Hepatocyte (in vitro differentiated cells): Measurements from ENCODE around the gene IMMP2L. TPM values are rescaled to one million over a fixed set of nuclear protein-coding genes. Genes with fewer than 3 reads are reported as not detected.
A peak's percentile ranks its signal among the peaks of the same experiment; 100 is the strongest.

Experiments
- DNase-seq: peaks from one replicate; pipeline ENCODE4 v3.0.0-alpha.2; 2016; ENCODE audit warnings: low spot score
- H2AFZ ChIP-seq: fragments of 200-600 bp; sonication (generic); 2 replicates; pipeline ENCODE4 v1.6.0; 2016; ENCODE audit warnings: antibody characterized with exemption, mild to moderate bottlenecking
- H3K27ac ChIP-seq: fragments of 200-600 bp; sonication (generic); 2 replicates; pipeline ENCODE4 v1.5.1; 2016; ENCODE audit warnings: mild to moderate bottlenecking
- H3K27me3 ChIP-seq: fragments of 200-600 bp; sonication (generic); 2 replicates; pipeline ENCODE4 v1.6.1; 2016
- H3K36me3 ChIP-seq: fragments of 200-600 bp; sonication (generic); replicated peaks from 2 replicates; pipeline ENCODE4 v1.5.1; 2016; ENCODE audit warnings: low read depth; ENCODE audit not compliant: insufficient read depth
- H3K4me1 ChIP-seq: fragments of 200-600 bp; sonication (generic); 2 replicates; pipeline ENCODE4 v1.5.1; 2016; ENCODE audit warnings: mild to moderate bottlenecking, moderate library complexity; ENCODE audit not compliant: insufficient read depth
- H3K4me2 ChIP-seq: fragments of 200-600 bp; sonication (generic); 2 replicates; pipeline ENCODE4 v1.6.0; 2016
- H3K4me3 ChIP-seq: fragments of 200-600 bp; sonication (generic); 2 replicates; pipeline ENCODE4 v1.5.1; 2016; ENCODE audit warnings: mild to moderate bottlenecking
- H3K79me2 ChIP-seq: fragments of 200-600 bp; sonication (generic); 2 replicates; pipeline ENCODE4 v1.6.0; 2017; ENCODE audit warnings: mild to moderate bottlenecking
- H3K9me2 ChIP-seq: fragments of 200-600 bp; sonication (generic); replicated peaks from 2 replicates; pipeline ENCODE4 v1.6.0; 2017; ENCODE audit warnings: mild to moderate bottlenecking; ENCODE audit not compliant: insufficient read depth
- H3K9me3 ChIP-seq: fragments of 200-600 bp; sonication (generic); 2 replicates; pipeline ENCODE4 v1.5.1; 2016; ENCODE audit warnings: low read depth, mild to moderate bottlenecking
- H4K20me1 ChIP-seq: fragments of 200-600 bp; sonication (generic); 2 replicates; pipeline ENCODE4 v1.6.0; 2016; ENCODE audit warnings: mild to moderate bottlenecking; ENCODE audit not compliant: insufficient read depth, poor library complexity, severe bottlenecking
- CTCF ChIP-seq: fragments of 200-600 bp; sonication (generic); IDR thresholded peaks from 2 replicates; pipeline ENCODE4 v1.5.1; 2016; ENCODE audit warnings: antibody characterized with exemption, mild to moderate bottlenecking; ENCODE audit not compliant: poor library complexity
- EZH2 ChIP-seq: fragments of 200-600 bp; sonication (generic); IDR thresholded peaks from 2 replicates; pipeline ENCODE4 v1.6.1; 2016; ENCODE audit warnings: antibody characterized with exemption, mild to moderate bottlenecking, borderline replicate concordance
- EZH2phosphoT487 ChIP-seq: fragments of 200-600 bp; sonication (generic); IDR thresholded peaks from one replicate; pipeline ENCODE4 v1.6.1; 2018; ENCODE audit warnings: antibody characterized with exemption, mild to moderate bottlenecking, low read depth, moderate library complexity; ENCODE audit not compliant: unreplicated experiment, severe bottlenecking
- WGBS: methylation state at CpG from one replicate; pipeline ENCODE4 v1.1.6; 2016; ENCODE audit warnings: low lambda C conversion rate; ENCODE audit errors: missing lambda C conversion rate; 5-methylcytosine and 5-hydroxymethylcytosine counted together
- polyA plus RNA-seq: library from polyadenylated mRNA; unstranded; fragments of >200 nt; fragmentation: Nextera tagmentation; extraction: Ambion mirVana; gene quantifications from 2 replicates; pipeline ENCODE4 v1.2.1, GENCODE V29; 2016
- total RNA-seq: library from RNA; depleted of rRNA; stranded (reverse); fragments of >200 nt; gene quantifications from 2 replicates; pipeline ENCODE4 v1.2.3, GENCODE V29; 2014

IMMP2L gene
- total and polyA plus RNA-seq, 2 experiments from 2014 or later, result 13.3 to 17.6 TPM

- no peak overlapping the region for H3K27ac ChIP-seq
- no peak for TF ChIP-seq EZH2
- H3K4me1 ChIP-seq, result no peaks in the 10 kb centered on the region
- no peaks in the 10 kb centered on the region for H3K36me3 ChIP-seq
- H3K9me3 ChIP-seq, result no peaks in the 10 kb centered on the region
- no peak for DNase-seq
- no peak overlapping the region for H3K4me3 ChIP-seq
- no peaks in the 10 kb centered on the region for H3K9me2 ChIP-seq
- no peaks in the 10 kb centered on the region for H4K20me1 ChIP-seq
- no peaks in the 10 kb centered on the region for H3K27me3 ChIP-seq
- H2AFZ ChIP-seq, result no peak overlapping the region
- WGBS, result 96% methylated on average over 1 of the region's 1 CpG
- no peak overlapping the region for H3K4me2 ChIP-seq
- H3K79me2 ChIP-seq, result no peaks in the 10 kb centered on the region
These were observed 382.0 kb downstream of the IMMP2L start for GRCh38 chr7:111180338-111180737.

DNA sequence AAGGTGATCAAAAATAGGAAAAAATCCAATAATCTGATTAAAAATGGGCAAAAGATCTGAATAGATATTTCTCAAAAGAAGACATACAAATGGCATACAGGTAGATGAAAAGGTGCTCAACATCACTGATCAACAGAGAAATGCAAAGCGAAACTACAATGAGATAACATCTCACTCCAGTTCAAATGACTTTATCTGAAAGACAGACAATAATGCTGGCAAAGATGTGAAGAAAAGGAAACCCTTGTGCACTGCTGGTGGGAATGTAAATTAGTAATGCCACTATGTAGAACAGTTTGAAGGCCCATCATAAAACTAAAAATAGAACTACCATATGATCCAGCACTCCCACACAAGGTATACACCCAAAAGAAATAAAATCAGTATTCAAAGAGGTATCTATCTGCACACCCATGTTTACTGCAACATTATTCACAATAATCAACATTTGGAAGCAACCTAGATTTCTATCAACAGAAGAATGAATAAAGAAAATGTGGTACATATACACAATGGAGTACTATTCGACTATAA, 386.3 kb downstream of the IMMP2L start:
- 87% methylated on average over 2 of the region's 2 CpGs for WGBS
- Histone ChIP-seq H3K4me3 (no peak overlapping the region), H4K20me1 (no peaks in the 10 kb centered on the region), H3K36me3 (no peaks in the 10 kb centered on the region), H2AFZ (no peak overlapping the region), H3K9me3 (no peaks in the 10 kb centered on the region), H3K9me2 (no peaks in the 10 kb centered on the region), H3K27me3 (no peaks in the 10 kb centered on the region), H3K79me2 (no peaks in the 10 kb centered on the region), H3K4me1 (peaks cover 11% of the 10 kb centered on the region), H3K27ac (no peak overlapping the region), H3K4me2 (no peak overlapping the region)
- TF ChIP-seq EZH2phosphoT487, result no peak
- TF ChIP-seq EZH2, result no peak
- TF ChIP-seq CTCF, result no peak
- DNase-seq, result no peak

DNA sequence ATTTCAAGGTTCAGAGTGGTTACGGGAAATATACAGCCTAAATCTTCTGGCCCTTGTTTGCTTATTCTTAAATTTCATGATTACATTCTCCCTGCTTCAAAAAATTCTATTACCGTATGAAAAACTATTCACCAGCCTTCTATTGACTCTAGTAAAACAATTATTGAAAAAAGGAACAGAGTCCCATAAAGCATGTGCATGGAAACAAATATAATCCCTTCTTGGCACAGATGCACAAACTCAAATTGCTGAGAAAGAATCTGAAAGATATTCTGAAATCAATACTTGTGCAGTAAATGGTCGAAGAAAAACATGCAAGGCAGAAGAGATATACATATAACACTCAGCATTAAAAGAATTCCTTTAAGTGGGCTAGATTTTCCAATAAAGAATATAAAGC, 387.8 kb downstream of the IMMP2L start:
- Histone ChIP-seq H2AFZ (no peak overlapping the region), H3K9me3 (no peaks in the 10 kb centered on the region), H3K27ac (no peak overlapping the region), H4K20me1 (no peaks in the 10 kb centered on the region), H3K4me1 (peaks cover 11% of the 10 kb centered on the region), H3K79me2 (no peaks in the 10 kb centered on the region), H3K36me3 (no peaks in the 10 kb centered on the region), H3K4me3 (no peak overlapping the region), H3K9me2 (no peaks in the 10 kb centered on the region), H3K4me2 (peak overlapping the region; percentile 24), H3K27me3 (no peaks in the 10 kb centered on the region)
- 64% methylated on average over 3 of the region's 3 CpGs for whole genome bisulfite sequencing
- no peak for DNase-seq
- no peak for TF ChIP-seq EZH2phosphoT487

GRCh38 chr7:111173990-111174389, 388.3 kb downstream of the IMMP2L start:
- no peak for DNase-seq
- H3K4me2 ChIP-seq, result peak overlapping the region; percentile 24
- H3K4me1 ChIP-seq, result peaks cover 11% of the 10 kb centered on the region
- H3K9me3 ChIP-seq, result no peaks in the 10 kb centered on the region
- no peaks in the 10 kb centered on the region for H4K20me1 ChIP-seq
- WGBS, result 70% methylated on average over 2 of the region's 2 CpGs
- H3K27me3 ChIP-seq, result no peaks in the 10 kb centered on the region
- H3K79me2 ChIP-seq, result no peaks in the 10 kb centered on the region
- H3K27ac ChIP-seq, result no peak overlapping the region
- no peak for TF ChIP-seq EZH2
- no peak for TF ChIP-seq EZH2phosphoT487
- no peak for TF ChIP-seq CTCF
- no peaks in the 10 kb centered on the region for H3K36me3 ChIP-seq
- no peak overlapping the region for H3K4me3 ChIP-seq
- no peaks in the 10 kb centered on the region for H3K9me2 ChIP-seq
- no peak overlapping the region for H2AFZ ChIP-seq
